ENCODE results near the gene SPOCK1.

DNA sequence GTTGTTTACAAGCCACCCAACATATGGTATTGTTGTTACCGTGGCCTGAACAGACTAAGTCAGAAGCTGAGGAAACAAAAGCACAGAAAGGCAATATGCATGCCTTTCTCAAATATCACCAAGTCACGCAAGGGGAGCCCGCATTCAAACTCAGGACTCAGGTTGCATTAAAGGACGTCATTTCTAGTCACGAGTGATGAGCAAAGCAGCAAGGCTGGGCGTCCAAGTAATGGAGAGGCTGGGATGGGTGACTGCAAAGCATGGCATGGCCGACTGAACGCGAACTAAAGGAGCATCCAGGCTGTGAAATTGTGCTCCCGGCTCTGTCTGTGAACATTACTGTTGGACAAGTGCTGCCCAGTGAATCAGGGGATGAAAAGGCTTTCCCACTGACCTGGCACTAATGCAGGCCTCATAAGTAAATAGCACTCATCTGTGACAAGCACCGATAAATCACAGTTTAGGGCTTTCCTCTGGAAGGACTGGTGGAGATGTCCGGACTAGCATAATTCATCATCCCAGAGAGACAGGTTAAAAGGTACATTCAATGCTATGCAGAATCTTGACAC is 202.8 kb downstream of the SPOCK1 start:
- TF ChIP-seq, protein P1, sequence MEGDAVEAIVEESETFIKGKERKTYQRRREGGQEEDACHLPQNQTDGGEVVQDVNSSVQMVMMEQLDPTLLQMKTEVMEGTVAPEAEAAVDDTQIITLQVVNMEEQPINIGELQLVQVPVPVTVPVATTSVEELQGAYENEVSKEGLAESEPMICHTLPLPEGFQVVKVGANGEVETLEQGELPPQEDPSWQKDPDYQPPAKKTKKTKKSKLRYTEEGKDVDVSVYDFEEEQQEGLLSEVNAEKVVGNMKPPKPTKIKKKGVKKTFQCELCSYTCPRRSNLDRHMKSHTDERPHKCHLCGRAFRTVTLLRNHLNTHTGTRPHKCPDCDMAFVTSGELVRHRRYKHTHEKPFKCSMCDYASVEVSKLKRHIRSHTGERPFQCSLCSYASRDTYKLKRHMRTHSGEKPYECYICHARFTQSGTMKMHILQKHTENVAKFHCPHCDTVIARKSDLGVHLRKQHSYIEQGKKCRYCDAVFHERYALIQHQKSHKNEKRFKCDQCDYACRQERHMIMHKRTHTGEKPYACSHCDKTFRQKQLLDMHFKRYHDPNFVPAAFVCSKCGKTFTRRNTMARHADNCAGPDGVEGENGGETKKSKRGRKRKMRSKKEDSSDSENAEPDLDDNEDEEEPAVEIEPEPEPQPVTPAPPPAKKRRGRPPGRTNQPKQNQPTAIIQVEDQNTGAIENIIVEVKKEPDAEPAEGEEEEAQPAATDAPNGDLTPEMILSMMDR (IDR thresholded peaks at IDR 0.05) = no peak
- no peak for TF ChIP-seq POLR2A (IDR thresholded peaks at IDR 0.05)

All from Peyer's patch (tissue), 4 donors.